ENCODE measurements around the gene TOGARAM1. TPM values are rescaled to one million over a fixed set of nuclear protein-coding genes. Genes with fewer than 3 reads are reported as not detected.

Gene TOGARAM1
- total RNA-seq, 4 donors from 2014 or later: 12.0 to 21.2 (median 20.0) TPM

DNA sequence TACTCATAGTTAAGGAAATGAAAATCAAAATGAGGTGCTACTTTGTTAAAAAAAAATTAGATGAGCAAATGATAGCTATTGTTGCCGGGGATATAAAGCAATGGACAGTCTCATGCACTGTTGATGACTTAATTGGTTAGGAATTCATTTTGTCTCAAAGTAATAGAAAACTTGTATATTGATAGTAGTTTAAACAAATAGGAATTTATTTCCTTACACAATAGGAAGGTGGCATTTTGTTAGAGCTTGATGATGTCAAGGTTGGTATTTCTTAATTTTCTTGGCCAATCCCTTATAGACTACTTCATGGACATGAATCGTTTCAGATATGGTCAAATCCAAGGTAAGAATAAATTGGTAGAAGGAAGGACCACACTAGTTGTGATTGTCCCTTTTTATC lies 129.7 kb downstream of the TOGARAM1 start:
- TF ChIP-seq, protein P1, sequence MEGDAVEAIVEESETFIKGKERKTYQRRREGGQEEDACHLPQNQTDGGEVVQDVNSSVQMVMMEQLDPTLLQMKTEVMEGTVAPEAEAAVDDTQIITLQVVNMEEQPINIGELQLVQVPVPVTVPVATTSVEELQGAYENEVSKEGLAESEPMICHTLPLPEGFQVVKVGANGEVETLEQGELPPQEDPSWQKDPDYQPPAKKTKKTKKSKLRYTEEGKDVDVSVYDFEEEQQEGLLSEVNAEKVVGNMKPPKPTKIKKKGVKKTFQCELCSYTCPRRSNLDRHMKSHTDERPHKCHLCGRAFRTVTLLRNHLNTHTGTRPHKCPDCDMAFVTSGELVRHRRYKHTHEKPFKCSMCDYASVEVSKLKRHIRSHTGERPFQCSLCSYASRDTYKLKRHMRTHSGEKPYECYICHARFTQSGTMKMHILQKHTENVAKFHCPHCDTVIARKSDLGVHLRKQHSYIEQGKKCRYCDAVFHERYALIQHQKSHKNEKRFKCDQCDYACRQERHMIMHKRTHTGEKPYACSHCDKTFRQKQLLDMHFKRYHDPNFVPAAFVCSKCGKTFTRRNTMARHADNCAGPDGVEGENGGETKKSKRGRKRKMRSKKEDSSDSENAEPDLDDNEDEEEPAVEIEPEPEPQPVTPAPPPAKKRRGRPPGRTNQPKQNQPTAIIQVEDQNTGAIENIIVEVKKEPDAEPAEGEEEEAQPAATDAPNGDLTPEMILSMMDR (IDR thresholded peaks at IDR 0.05): no peak
- TF ChIP-seq POLR2A (IDR thresholded peaks at IDR 0.05) (no peak), POLR2AphosphoS5 (IDR thresholded peaks at IDR 0.05) (no peak), EP300 (IDR thresholded peaks at IDR 0.05) (no peak)
- Histone ChIP-seq H3K4me3 (no peak overlapping the region), H3K27ac (no peak overlapping the region), H3K4me1 (peaks cover 0 to 54% (median 4%) of the 10 kb centered on the region in 3 donors), H3K27me3 (no peaks in the 10 kb centered on the region), H3K9me3 (no peaks in the 10 kb centered on the region), H3K36me3 (peaks cover 0 to 16% of the 10 kb centered on the region in 2 donors)
- no peak for ATAC-seq
- WGBS, 2 donors (ENCODE audit: low coverage in 1 of 2): 73 to 81% methylated on average over 2 of the region's 2 CpGs

- peaks cover 5 to 41% of the 10 kb centered on the region in 2 donors for H3K36me3 ChIP-seq
- H3K4me1 ChIP-seq: peaks cover 0 to 29% (median 0%) of the 10 kb centered on the region in 3 donors
- ATAC-seq: no peak
- no peak overlapping the region for H3K4me3 ChIP-seq
- no peaks in the 10 kb centered on the region for H3K27me3 ChIP-seq
- no peaks in the 10 kb centered on the region for H3K9me3 ChIP-seq
- WGBS, 2 donors (ENCODE audit: low coverage in 1 of 2): 96 to 97% methylated on average over 2 of the region's 2 CpGs
- TF ChIP-seq EP300 (IDR thresholded peaks at IDR 0.05) (no peak), POLR2A (IDR thresholded peaks at IDR 0.05) (no peak), POLR2AphosphoS5 (IDR thresholded peaks at IDR 0.05) (no peak)
- TF ChIP-seq, protein P1 (IDR thresholded peaks at IDR 0.05): no peak
- H3K27ac ChIP-seq: no peak overlapping the region
These were observed 132.3 kb downstream of the TOGARAM1 start for GRCh38 chr14:45094275-45094674.

- Histone ChIP-seq H3K27ac (no peak overlapping the region), H3K27me3 (no peaks in the 10 kb centered on the region), H3K4me1 (peaks cover 0 to 20% (median 0%) of the 10 kb centered on the region in 3 donors), H3K36me3 (peaks cover 5 to 49% of the 10 kb centered on the region in 2 donors), H3K4me3 (no peak overlapping the region), H3K9me3 (no peaks in the 10 kb centered on the region)
- no peak for TF ChIP-seq POLR2A (IDR thresholded peaks at IDR 0.05)
- ATAC-seq: no peak
- 92 to 94% methylated on average over 4 of the region's 4 CpGs for WGBS, 2 donors (ENCODE audit: low coverage in 1 of 2)
These were observed 133.2 kb downstream of the TOGARAM1 start for GRCh38 chr14:45095143-45095542.

DNA sequence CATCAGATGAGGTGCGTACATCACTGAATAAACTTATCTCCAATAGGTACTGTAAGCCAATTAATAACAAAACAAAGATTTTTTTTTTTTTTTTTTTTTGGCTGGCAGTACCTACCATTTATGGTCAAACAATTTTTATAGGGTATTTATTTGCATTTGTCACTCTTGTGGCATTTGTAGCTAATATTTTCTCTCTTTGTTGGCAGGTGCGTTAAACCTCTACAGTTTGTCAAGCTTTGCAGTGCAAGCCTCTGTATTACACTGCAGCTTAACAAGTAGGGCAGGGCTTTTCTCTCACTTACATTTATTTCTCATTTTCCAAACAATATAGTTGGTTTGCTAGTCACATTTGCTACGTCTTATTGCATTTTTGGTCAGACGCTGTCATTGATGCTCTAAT lies 134.2 kb downstream of the TOGARAM1 start:
- no peak overlapping the region for H3K27ac ChIP-seq
- 78 to 91% methylated on average over 3 to 4 of the region's 4 CpGs for WGBS, 2 donors (ENCODE audit: low coverage in 1 of 2)
- H3K36me3 ChIP-seq: peaks cover 5 to 60% of the 10 kb centered on the region in 2 donors
- H3K4me3 ChIP-seq: no peak overlapping the region
- TF ChIP-seq EP300 (IDR thresholded peaks at IDR 0.05) (no peak), POLR2A (IDR thresholded peaks at IDR 0.05) (no peak), POLR2AphosphoS5 (IDR thresholded peaks at IDR 0.05) (no peak)
- TF ChIP-seq, protein P1 (IDR thresholded peaks at IDR 0.05): no peak
- H3K27me3 ChIP-seq: no peaks in the 10 kb centered on the region
- no peak for ATAC-seq
- H3K4me1 ChIP-seq: peaks cover 0 to 10% (median 0%) of the 10 kb centered on the region in 3 donors
- no peaks in the 10 kb centered on the region for H3K9me3 ChIP-seq

- H3K27ac ChIP-seq: no peak overlapping the region
- no peaks in the 10 kb centered on the region for H3K4me1 ChIP-seq
- no peaks in the 10 kb centered on the region for H3K9me3 ChIP-seq
- ATAC-seq: no peak
- TF ChIP-seq POLR2A (IDR thresholded peaks at IDR 0.05): no peak
- peaks cover 1 to 82% of the 10 kb centered on the region in 2 donors for H3K36me3 ChIP-seq
- H3K4me3 ChIP-seq: no peak overlapping the region
- no peaks in the 10 kb centered on the region for H3K27me3 ChIP-seq
These were observed 141.8 kb downstream of the TOGARAM1 start for GRCh38 chr14:45103806-45104205.

GRCh38 chr14:45104561-45104960 lies 142.6 kb downstream of the TOGARAM1 start:
- 86 to 93% methylated on average over 1 of the region's 1 CpG for WGBS, 2 donors (ENCODE audit: low coverage in 1 of 2)
- no peak for TF ChIP-seq EP300 (IDR thresholded peaks at IDR 0.05)
- TF ChIP-seq POLR2AphosphoS5 (IDR thresholded peaks at IDR 0.05): no peak
- no peak for TF ChIP-seq POLR2A (IDR thresholded peaks at IDR 0.05)
- TF ChIP-seq, protein P1 (IDR thresholded peaks at IDR 0.05): no peak
- Histone ChIP-seq H3K27me3 (no peaks in the 10 kb centered on the region), H3K27ac (no peak overlapping the region), H3K9me3 (no peaks in the 10 kb centered on the region), H3K4me1 (no peaks in the 10 kb centered on the region), H3K4me3 (no peak overlapping the region), H3K36me3 (peaks cover 0 to 82% of the 10 kb centered on the region in 2 donors)
- ATAC-seq: no peak
